H54 (cell line): Measurements from ENCODE around the gene ATP6V1A.
"Not testable (repeated sequence)": the region's sequence is repeated elsewhere in the genome, so short reads cannot be mapped to it uniquely, and the experiment has no call there.

ENCODE experiments used
- DNase-seq: peaks from one replicate; pipeline ENCODE4 v3.0.0; 2011; ENCODE audit warnings: low spot score, mixed read lengths; ENCODE audit not compliant: insufficient read length
- FAIRE-seq: peaks from 3 replicates; lab custom pipeline; 2011; peaks lifted over from hg19 to GRCh38; lab: Jason Lieb, UNC
- POLR2A ChIP-seq: IDR thresholded peaks from 2 replicates; pipeline ENCODE4 v1.6.1; 2011; ENCODE audit warnings: low read depth, mild to moderate bottlenecking, low read length

ATP6V1A gene

GRCh38 chr3:113825090-113825489 lies 78.3 kb downstream of the ATP6V1A start:
- DNase-seq (no peak), FAIRE-seq (no peak)
- TF ChIP-seq POLR2A, result no peak

DNA sequence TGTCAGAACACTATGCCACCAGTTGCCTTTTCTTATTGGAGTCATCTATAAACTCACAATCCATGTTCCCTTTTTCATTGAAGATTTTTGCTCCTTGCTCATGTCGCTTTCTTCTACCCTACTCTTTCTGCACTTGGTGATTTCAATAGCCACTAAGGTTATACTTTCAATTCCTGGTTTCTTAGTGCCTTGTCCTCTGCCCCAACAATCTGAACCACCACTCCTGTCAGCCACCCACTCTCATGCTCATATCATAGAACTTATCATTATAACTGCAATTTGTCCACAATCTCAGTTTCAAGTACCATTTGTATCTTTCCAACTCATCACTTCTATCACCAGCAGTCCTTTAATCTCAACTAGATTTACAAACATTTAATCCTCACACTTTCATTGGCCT lies 81.8 kb downstream of the ATP6V1A start:
- TF ChIP-seq POLR2A, result no peak
- FAIRE-seq, result no peak
- DNase-seq, result no peak

DNA sequence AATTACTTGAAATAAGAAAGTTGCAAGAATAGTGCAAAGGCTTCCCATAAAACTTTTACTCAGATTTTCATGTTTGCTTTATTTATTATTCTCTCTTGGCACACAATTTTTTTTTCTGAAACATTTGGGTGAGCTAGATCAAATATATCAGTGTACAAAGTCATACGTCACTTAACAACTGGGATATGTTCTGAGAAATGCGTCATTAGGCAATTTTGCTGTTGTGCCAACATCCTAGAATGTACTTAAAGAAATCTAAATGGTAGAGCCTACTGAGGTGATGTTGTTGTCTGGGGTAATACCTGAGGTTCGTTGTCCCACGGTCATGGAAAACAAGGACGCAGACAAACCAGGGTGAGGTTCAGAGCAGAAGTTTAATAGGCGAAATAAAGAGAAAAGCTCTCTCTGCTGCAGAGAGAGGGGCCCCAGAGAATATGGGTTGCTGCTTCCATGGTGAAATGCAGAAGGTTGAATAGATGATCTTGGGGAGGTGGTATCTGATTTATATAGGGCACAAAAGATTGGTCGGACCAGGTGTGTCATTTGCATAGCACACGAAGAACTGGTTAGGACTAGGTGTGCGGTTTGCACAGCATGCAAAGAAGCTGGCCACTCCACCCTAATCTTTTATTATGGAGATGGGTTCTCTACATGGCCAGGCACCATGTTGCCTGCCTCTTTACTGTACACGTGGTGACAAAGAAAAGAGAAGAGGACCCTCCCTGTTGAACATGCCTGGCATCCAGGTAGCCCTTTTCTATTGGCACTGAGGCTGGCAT lies 82.9 kb downstream of the ATP6V1A start:
- TF ChIP-seq POLR2A, result no peak
- FAIRE-seq (no peak), DNase-seq (no peak)

GRCh38 chr3:113831103-113831355 lies 84.2 kb downstream of the ATP6V1A start:
- peak; percentile 41 for FAIRE-seq
- DNase-seq, result no peak

GRCh38 chr3:113832477-113833164 lies 85.8 kb downstream of the ATP6V1A start:
- FAIRE-seq (no peak), DNase-seq (no peak)
- no peak for TF ChIP-seq POLR2A

More at GRCh38 chr3:113831103-113831355, 84.2 kb downstream of the ATP6V1A start:
- TF ChIP-seq POLR2A, result no peak

DNA sequence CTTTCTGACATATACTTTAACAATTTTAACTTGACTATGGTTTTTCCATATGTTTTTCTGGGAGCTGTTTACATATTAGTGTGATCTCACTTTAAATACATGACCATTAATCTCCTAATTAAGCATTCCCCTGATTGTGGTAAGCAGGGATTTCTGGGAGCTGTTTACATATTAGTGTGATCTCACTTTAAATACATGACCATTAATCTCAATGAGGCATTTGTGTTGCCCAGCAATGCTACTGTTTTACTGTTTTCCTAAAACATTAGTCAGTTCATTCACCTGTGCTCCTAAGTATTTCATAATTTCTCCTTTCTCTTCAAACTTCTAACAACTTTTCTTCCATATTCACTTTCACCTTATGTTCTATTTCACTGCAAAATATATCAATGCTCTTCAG lies 88.1 kb downstream of the ATP6V1A start:
- no peak for DNase-seq
- no peak for TF ChIP-seq POLR2A
- FAIRE-seq, result no peak

DNA sequence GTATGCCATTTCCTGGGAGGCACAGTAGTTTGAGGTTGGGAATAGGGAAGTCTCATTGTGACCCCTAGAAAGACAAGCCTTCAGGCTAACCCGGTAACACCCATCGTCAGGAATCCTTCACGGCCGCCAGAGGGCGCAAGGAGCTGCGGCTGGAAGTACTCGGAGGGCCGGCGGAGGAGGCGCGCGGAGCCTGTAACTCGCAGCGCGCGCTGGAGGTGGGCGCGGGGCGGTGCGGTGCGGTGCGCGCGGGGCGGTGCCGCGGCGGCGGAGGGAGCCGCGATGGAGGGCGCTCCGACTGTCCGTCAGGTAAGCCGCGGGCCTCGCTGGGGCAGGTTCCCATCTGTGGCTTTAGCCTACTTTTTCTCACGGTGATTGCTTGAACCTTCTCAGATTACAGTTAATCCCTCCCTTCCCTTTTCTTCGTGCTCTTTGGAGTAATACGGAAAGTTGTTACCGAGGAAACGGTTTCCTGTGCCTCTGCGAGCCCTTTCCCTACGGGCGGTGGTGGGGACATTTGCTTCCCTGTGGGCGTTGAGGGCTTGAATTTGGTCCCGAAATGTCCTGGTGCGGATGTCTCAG lies 91.9 kb downstream of the ATP6V1A start, which contains the start of gene GRAMD1C:
Gene GRAMD1C (plus strand): TSS at position 158 of the 579 bp plus-strand sequence. CDS start 122 bp downstream, at position 280.
- TF ChIP-seq POLR2A, result peak; percentile 46; the same call in 1 of the 2 replicates
- peak; percentile 80 for DNase-seq
- FAIRE-seq, result no peak

DNA sequence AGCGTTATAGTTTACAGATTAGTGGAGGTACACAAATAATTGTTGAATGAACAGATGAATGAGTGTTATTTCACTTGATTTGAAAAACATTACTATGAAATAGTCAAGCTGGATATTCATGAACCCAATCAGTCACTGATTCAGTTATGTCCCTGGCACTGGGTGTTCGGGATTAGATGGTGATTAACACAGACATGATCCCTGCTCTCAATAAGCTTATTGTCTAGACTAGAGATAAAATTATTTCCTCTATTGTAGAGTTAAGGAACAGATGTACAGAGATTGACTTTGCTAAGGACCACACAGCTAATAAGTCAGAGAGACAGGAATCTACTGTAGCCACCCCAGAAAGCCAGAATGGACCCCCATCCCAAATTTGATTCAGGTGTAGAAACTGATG lies 92.7 kb downstream of the ATP6V1A start:
- no peak for TF ChIP-seq POLR2A
- no peak for FAIRE-seq
- DNase-seq, result no peak

DNA sequence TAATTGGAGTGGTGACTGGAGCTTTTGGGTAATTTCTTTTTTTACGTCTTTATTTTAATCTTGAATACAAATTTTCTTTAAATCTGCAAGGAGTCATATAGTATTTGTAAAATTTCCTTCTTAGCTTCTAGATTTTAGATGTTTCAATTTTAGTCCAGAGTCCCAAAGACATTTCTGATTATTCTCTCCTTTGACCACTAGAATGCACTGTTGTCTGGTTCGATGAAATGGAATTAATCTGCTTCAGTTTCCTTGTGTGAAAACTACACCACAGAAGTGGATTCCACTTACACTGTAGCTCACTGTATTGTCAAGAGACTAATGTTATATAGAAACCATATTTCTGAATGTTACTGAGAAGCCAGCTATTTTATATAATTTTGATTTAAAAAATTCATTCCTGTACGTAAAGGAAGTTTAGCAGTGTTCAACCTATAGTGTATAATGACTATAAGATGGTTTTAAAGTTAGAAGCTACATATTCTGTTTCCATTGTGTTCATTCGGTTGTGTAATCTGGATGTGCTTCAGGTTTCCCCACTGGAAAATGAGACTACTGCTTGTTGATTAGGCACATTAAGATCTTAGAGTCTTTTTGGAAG lies 97.9 kb downstream of the ATP6V1A start:
- FAIRE-seq (no peak), DNase-seq (peak; percentile 31)
- no peak for TF ChIP-seq POLR2A

DNA sequence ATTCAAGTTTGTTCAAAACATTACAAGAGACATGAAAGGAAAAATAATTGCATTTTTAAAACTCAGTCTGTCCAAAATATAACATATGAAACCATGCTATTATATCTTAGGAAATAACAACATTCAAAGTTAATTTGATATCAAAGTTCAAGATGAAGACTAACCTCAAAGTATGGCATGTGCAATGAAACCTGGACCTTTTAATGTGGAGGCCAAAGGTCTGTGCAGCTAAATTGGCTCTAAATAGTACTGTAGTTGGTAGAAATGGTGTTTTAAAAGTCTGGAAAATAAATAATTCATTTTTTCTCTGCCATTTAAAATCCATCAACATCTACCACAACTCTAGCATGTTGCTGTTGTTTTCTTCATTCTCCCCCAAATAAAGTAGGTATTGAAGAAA lies 100.4 kb downstream of the ATP6V1A start:
- DNase-seq (no peak), FAIRE-seq (no peak)
- no peak for TF ChIP-seq POLR2A

DNA sequence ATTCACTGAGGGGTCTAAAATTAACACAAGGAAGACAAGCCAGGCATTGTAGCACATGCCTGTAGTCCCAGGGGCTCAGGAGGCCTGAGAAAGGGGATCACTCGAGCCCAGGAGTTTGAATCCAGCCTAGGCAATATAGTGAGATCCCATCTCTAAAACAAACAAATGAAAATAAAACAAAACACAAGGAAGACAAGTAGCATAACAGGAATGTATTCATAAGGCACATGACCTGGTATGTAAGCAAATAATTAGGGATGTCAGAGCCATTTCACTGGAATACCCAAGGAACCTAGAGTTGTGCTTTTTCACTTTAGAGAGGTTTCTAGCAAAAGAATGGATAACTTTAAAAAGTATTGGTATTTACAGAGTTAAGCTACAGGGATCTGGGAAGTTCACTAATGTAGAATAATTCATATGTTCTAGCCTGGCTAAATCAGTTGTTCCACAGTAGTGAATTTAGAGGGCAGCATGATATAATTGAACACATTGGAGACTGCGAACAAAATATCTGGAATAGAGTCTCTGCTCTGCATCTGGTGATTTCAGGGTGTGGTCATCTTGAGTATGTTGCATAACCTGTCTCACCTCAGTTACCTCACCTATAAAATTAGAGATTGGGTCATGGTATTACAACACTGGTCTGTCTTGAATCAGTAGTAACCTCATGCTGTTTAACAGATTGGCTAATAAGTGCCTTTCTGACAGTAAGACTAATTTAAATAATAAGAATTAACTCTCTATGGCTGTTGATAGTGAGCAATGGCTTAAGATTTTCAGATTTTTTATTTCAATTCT lies 101.0 kb downstream of the ATP6V1A start:
- FAIRE-seq (no peak), DNase-seq (no peak)
- TF ChIP-seq POLR2A, result no peak

GRCh38 chr3:113849071-113849470 lies 102.2 kb downstream of the ATP6V1A start:
- FAIRE-seq, DNase-seq: not testable (repeated sequence)

- not testable (repeated sequence) for FAIRE-seq
These were observed 103.0 kb downstream of the ATP6V1A start for GRCh38 chr3:113849841-113850240.

DNA sequence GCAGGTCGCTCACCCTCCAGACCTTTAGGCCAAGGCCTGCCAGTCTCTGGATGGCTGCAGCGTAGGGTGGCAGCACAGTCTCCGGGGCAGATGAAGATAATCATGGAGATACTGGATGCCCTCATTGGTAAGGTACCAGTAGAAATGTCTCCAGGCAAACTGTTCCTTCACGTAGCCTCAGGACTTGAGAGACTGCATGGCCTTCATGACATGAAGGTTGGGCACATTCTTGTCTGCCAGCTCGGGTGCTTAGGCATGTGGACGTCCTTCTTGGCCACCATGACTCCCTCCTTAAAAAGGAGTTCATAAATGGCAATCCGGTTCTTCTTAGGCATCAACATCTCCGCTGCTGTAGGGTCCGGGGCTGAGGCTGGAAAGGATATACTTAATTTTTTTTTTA lies 103.6 kb downstream of the ATP6V1A start:
- DNase-seq, FAIRE-seq: not testable (repeated sequence)

More at GRCh38 chr3:113849841-113850240, 103.0 kb downstream of the ATP6V1A start:
- not testable (repeated sequence) for DNase-seq
